ENCODE results near the gene RCC1.
"Not testable (repeated sequence)": the region's sequence is repeated elsewhere in the genome, so short reads cannot be mapped to it uniquely, and the experiment has no call there.

Gene RCC1

DNA sequence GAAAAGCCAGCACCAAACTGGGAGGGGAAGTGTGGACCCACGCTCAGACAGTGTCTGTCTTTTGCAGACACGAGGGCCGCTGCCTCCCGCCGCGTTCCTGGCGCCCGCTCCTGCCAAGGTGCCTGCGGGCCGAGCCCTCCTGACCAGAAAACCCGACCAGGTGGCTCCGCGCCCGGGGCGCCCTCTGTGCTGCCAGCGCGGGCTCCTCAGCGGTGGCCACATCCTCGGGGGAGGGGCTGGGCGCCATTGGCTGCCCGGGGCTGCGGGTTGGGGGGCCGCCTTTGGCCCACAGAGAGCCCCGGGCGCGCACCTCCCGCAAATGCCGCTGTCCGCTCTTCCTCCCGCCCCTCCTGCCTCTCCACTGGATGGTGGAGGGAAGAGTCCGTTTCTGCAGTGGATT is 24.6 kb downstream of the RCC1 start:
- H3K4me3 ChIP-seq (ENCODE audit: low read length), result no peak overlapping the region
- H3K4me1 ChIP-seq (ENCODE audit: control insufficient read depth, low read depth, low read length), result no peaks in the 10 kb centered on the region
- H3K9ac ChIP-seq (ENCODE audit: low read length), result no peak overlapping the region
- no peak overlapping the region for H3K27ac ChIP-seq (ENCODE audit: low read length)
- H3K27me3 ChIP-seq (ENCODE audit: control insufficient read depth, insufficient read depth, low read length), result no peaks in the 10 kb centered on the region
- peaks cover 40% of the 10 kb centered on the region for H3K36me3 ChIP-seq (ENCODE audit: control insufficient read depth, low read depth, low read length)
- no peaks in the 10 kb centered on the region for H3K9me3 ChIP-seq (ENCODE audit: control insufficient read depth, low read depth, low read length)

DNA sequence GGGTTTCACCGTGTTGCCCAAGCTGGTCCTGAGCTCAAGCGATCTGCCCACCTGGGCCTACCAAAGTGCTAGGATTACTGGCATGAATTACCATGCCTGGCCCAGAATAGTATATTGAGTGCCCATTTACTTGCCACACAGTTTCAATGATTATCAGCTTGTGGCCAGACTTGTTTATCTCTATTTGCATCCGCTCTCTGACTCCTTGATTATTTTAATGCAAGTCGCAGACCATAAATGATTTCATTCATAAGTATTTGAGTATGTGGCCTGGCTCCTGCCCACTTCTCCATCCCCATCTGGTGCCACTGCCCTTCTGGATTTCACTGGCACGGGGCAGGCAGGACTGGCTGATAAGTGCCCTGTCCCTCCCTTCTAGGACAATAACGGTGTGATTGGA is 28.8 kb downstream of the RCC1 start:
- Histone ChIP-seq H3K9ac (ENCODE audit: low read length) (no peak overlapping the region), H3K4me3 (ENCODE audit: low read length) (no peak overlapping the region), H3K27ac (ENCODE audit: low read length) (no peak overlapping the region), H3K4me1 (ENCODE audit: control insufficient read depth, low read depth, low read length) (no peaks in the 10 kb centered on the region), H3K27me3 (ENCODE audit: control insufficient read depth, insufficient read depth, low read length) (no peaks in the 10 kb centered on the region), H3K9me3 (ENCODE audit: control insufficient read depth, low read depth, low read length) (no peaks in the 10 kb centered on the region), H3K36me3 (ENCODE audit: control insufficient read depth, low read depth, low read length) (peaks cover 70% of the 10 kb centered on the region)

DNA sequence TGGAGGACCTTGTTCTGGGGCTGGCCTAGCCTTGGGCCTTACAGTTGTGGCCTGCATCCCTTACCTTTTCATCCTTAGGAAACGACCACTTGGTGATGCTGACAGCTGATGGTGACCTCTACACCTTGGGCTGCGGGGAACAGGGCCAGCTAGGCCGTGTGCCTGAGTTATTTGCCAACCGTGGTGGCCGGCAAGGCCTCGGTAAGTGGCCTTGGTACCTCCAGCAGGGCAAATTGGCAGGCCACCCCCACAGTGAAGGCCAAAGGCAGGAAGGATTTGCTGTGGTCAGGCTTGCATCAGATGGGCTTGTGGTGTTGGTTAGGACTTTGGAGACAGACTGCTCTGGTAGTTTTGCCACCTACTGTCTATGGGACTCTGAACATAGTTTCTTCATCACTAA is 29.3 kb downstream of the RCC1 start:
- Histone ChIP-seq H3K4me3 (ENCODE audit: low read length) (no peak overlapping the region), H3K9ac (ENCODE audit: low read length) (no peak overlapping the region), H3K9me3 (ENCODE audit: control insufficient read depth, low read depth, low read length) (no peaks in the 10 kb centered on the region), H3K27ac (ENCODE audit: low read length) (no peak overlapping the region), H3K27me3 (ENCODE audit: control insufficient read depth, insufficient read depth, low read length) (no peaks in the 10 kb centered on the region), H3K36me3 (ENCODE audit: control insufficient read depth, low read depth, low read length) (peaks cover 65% of the 10 kb centered on the region), H3K4me1 (ENCODE audit: control insufficient read depth, low read depth, low read length) (no peaks in the 10 kb centered on the region)

DNA sequence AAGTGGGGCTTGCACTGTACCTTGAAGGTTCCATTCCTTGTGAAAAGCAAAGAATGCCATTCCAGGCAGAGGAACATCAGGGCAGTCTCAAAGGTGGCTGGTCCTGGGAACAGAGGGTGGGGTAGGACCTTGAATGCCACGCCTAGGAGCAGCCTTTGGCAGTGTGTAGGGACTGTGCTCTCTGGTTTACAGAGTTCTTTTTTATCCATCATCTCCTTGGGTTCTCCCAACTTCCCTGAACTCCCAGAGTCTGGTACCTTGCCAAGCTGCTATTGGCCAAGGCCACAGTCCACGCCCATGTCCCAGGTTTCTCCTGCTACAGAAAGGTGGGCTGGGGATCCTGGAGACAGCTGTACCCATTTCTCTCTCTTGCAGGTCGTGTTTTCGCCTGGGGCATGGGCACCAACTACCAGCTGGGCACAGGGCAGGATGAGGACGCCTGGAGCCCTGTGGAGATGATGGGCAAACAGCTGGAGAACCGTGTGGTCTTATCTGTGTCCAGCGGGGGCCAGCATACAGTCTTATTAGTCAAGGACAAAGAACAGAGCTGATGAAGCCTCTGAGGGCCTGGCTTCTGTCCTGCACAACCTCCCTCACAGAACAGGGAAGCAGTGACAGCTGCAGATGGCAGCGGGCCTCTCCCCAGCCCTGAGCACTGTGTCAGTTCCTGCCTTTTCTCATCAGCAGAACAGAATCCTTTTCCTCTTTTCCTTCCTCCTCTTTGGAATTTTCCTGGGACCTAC is 31.8 kb downstream of the RCC1 start:
- Histone ChIP-seq H3K4me3 (ENCODE audit: low read length) (no peak overlapping the region), H3K27me3 (ENCODE audit: control insufficient read depth, insufficient read depth, low read length) (no peaks in the 10 kb centered on the region), H3K36me3 (ENCODE audit: control insufficient read depth, low read depth, low read length) (peaks cover 49% of the 10 kb centered on the region), H3K9me3 (ENCODE audit: control insufficient read depth, low read depth, low read length) (no peaks in the 10 kb centered on the region), H3K4me1 (ENCODE audit: control insufficient read depth, low read depth, low read length) (no peaks in the 10 kb centered on the region), H3K27ac (ENCODE audit: low read length) (no peak overlapping the region), H3K9ac (ENCODE audit: low read length) (no peak overlapping the region)

DNA sequence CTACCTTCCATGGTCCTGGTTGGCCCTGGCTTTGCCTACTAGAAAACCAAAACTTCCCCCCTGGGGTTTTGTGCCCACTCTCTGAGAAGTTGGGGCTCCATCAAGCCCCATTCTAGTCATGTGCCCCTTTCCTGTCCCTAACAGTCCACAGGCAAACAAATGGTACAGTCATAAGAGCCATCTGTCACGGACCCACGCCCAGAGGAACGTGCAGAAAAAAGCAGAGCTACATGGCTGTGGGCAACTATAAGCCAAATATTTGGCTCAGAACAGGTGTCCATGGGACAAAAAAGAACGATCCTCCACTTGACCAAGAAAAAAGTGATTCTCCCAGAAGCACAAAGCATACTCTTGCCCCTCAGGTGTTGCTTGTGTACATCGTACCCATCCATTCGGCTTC is 32.4 kb downstream of the RCC1 start:
- Histone ChIP-seq H3K36me3 (ENCODE audit: control insufficient read depth, low read depth, low read length) (peaks cover 49% of the 10 kb centered on the region), H3K27me3 (ENCODE audit: control insufficient read depth, insufficient read depth, low read length) (no peaks in the 10 kb centered on the region), H3K4me3 (ENCODE audit: low read length) (no peak overlapping the region), H3K27ac (ENCODE audit: low read length) (no peak overlapping the region), H3K9me3 (ENCODE audit: control insufficient read depth, low read depth, low read length) (no peaks in the 10 kb centered on the region), H3K9ac (ENCODE audit: low read length) (no peak overlapping the region), H3K4me1 (ENCODE audit: control insufficient read depth, low read depth, low read length) (no peaks in the 10 kb centered on the region)

DNA sequence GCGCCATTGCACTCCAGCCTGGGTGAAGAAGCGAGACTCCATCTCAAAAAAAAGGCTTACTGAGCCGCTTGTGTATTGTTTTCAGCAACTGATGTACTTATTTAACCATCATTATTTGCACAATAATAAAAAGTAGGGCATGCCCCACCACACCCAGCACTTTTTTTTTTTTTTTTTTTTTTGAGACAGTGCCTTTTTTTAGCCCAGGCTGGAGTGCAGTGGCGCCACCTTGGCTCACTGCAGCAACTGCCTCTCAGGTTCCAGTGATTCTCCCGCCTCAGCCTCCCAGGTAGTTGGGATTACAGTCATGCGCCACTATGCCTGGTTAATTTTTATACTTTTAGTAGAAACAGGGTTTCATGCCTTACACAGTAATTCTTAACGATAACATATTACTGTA is 34.8 kb downstream of the RCC1 start:
- Histone ChIP-seq H3K4me1 (ENCODE audit: control insufficient read depth, low read depth, low read length) (no peaks in the 10 kb centered on the region), H3K9ac (ENCODE audit: low read length) (no peak overlapping the region), H3K36me3 (ENCODE audit: control insufficient read depth, low read depth, low read length) (peaks cover 36% of the 10 kb centered on the region), H3K9me3 (ENCODE audit: control insufficient read depth, low read depth, low read length) (no peaks in the 10 kb centered on the region), H3K4me3 (ENCODE audit: low read length) (no peak overlapping the region), H3K27me3 (ENCODE audit: control insufficient read depth, insufficient read depth, low read length) (no peaks in the 10 kb centered on the region), H3K27ac (ENCODE audit: low read length) (no peak overlapping the region)

DNA sequence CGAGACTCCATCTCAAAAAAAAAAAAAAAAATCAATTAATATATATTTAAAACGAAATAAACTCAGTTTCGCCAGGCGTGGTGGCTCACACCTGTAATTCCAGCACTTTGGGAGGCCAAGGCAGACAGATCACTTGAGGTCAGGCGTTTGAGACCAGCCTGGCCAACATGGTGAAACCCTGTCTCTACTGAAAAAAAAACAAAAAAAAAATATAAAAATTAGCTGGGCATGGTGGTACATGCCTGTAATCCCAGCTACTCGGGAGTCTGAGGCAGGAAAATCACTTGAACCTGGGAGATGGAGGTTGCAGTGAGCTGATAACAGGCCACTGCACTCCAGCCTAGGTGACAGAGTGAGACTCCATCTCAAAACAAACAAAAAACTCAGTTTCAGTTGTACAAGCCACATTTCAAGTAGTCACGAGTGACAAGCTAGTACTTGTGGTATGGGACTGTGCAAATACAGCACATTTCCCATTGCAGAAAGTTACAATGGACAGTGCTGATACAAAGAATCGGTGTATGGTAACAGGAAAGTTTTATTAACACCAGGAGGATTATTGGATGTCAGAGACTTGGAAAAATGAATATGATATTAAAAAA is 35.7 kb downstream of the RCC1 start:
- H3K4me3 ChIP-seq (ENCODE audit: low read length); H3K27ac ChIP-seq (ENCODE audit: low read length); H3K9me3 ChIP-seq (ENCODE audit: control insufficient read depth, low read depth, low read length); H3K9ac ChIP-seq (ENCODE audit: low read length); H3K4me1 ChIP-seq (ENCODE audit: control insufficient read depth, low read depth, low read length); H3K27me3 ChIP-seq (ENCODE audit: control insufficient read depth, insufficient read depth, low read length): not testable (repeated sequence)
- H3K36me3 ChIP-seq (ENCODE audit: control insufficient read depth, low read depth, low read length), result peaks cover 27% of the 10 kb centered on the region

DNA sequence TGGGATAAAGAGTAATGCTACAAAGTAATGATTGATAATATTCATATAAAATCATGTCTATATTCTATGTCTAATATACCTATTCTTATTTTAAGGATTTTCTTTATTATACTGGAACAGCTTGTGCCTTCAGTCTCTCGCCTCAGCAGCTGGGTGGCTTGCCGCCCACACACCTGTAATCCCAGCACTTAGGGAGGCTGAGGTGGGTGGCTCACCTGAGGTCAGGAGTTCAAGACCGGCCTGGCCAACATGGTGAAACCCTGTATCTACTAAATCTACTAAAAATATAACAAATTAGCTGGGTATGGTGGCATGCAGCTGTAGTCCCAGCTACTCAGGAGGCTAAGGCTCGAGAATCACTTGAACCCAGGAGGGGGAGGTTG is 39.4 kb downstream of the RCC1 start:
- Histone ChIP-seq H3K9ac (ENCODE audit: low read length) (no peak overlapping the region), H3K27ac (ENCODE audit: low read length) (no peak overlapping the region), H3K4me1 (ENCODE audit: control insufficient read depth, low read depth, low read length) (no peaks in the 10 kb centered on the region), H3K9me3 (ENCODE audit: control insufficient read depth, low read depth, low read length) (no peaks in the 10 kb centered on the region), H3K27me3 (ENCODE audit: control insufficient read depth, insufficient read depth, low read length) (no peaks in the 10 kb centered on the region), H3K36me3 (ENCODE audit: control insufficient read depth, low read depth, low read length) (no peaks in the 10 kb centered on the region), H3K4me3 (ENCODE audit: low read length) (no peak overlapping the region)

DNA sequence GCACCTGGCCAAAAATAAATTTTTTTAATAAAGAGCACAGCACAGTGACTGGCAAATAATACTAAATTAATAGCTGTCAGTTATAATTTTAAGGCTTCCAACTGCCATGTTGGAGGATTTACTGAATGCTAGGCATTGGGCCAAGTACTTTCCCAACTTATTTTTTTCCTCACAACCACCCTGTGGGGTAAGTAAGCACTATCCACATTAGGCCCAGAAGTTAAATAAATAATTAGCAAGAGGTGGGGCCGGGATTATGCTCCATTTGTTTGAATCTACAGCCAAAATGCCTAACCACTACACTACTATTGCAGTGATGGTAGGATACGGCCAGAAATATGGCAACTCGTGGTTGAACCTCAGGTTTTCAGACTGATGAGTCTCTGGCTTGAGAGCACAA is 42.5 kb downstream of the RCC1 start:
- Histone ChIP-seq H3K27ac (ENCODE audit: low read length) (no peak overlapping the region), H3K4me1 (ENCODE audit: control insufficient read depth, low read depth, low read length) (peaks cover 4% of the 10 kb centered on the region), H3K27me3 (ENCODE audit: control insufficient read depth, insufficient read depth, low read length) (no peaks in the 10 kb centered on the region), H3K4me3 (ENCODE audit: low read length) (no peak overlapping the region), H3K9me3 (ENCODE audit: control insufficient read depth, low read depth, low read length) (no peaks in the 10 kb centered on the region), H3K9ac (ENCODE audit: low read length) (no peak overlapping the region), H3K36me3 (ENCODE audit: control insufficient read depth, low read depth, low read length) (no peaks in the 10 kb centered on the region)

DNA sequence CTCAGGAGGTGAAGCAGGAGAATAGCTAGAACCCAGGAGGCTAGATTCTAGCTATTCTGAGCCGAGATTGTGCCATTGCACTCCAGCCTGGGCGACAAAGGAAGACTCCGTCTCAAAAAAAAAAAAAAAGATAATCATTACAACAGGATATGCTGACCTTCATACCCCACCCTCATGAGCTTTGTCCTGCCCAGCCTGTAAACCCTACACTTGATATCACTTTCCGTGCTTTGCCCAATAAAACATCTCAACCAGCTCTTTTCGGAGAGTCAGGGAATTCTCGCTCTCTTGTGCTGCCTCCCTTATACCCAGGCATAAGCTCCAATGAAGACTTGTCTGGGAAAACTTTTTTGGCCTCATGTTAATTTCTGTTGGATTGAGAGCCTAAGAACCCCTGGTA is 45.5 kb downstream of the RCC1 start:
- H3K4me1 ChIP-seq (ENCODE audit: control insufficient read depth, low read depth, low read length), result peaks cover 4% of the 10 kb centered on the region
- peaks cover 3% of the 10 kb centered on the region for H3K36me3 ChIP-seq (ENCODE audit: control insufficient read depth, low read depth, low read length)
- no peaks in the 10 kb centered on the region for H3K27me3 ChIP-seq (ENCODE audit: control insufficient read depth, insufficient read depth, low read length)
- no peak overlapping the region for H3K27ac ChIP-seq (ENCODE audit: low read length)
- H3K9me3 ChIP-seq (ENCODE audit: control insufficient read depth, low read depth, low read length), result no peaks in the 10 kb centered on the region
- no peak overlapping the region for H3K9ac ChIP-seq (ENCODE audit: low read length)
- no peak overlapping the region for H3K4me3 ChIP-seq (ENCODE audit: low read length)

DNA sequence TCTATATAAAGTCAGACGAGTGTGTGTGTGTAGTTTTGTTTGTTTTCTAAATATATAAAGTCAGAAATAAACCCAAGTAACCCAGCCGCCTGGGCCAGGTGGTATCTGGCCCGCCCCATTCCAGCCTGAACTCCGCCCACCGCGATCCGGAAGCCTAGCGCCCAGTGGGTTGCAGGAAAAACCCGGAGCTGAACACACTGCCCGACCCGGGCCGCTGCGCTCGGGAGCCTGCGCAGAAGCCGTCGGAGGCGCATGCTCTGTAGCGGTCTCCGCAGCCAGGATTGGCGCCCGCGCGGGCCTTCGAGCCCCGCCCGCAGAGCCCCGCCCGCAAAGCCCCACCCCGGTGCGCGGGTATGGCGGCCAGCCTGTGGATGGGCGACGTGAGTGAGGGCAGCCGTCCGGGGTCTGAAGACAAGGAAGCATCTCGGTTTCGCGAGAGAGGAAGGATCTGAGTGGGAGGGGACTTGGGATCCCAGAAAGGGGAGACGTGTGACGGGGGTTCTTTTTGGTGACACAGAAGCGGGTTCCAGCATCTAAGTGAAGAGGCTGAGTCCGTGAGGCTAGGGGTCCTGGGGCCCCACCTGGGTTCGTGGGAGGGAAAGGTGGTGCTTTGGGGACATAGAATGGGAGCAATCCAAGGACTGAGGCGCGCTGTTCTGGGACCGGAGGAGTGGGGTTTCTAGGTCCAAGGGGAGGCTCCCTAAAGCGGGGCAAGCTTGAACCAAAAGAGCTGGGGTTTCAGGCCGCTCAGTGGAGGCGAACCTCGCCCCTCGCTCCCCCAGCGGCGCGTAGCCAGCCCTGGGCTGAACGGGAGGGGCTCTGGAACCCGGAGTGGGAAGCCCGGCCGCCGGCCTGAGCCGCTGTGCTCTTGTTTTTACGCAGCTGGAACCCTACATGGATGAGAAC is 47.2 kb downstream of the RCC1 start, which contains the start of gene TRNAU1AP:
TRNAU1AP (plus strand) TSS at position 328 of the 906 bp plus-strand sequence; CDS start at position 354, 26 bp downstream.
- Histone ChIP-seq H3K9ac (ENCODE audit: low read length) (peak within 1 kb of the TSS; percentile 85), H3K4me3 (ENCODE audit: low read length) (peak within 1 kb of the TSS; percentile 95), H3K27me3 (ENCODE audit: control insufficient read depth, insufficient read depth, low read length) (no peaks in the 10 kb centered on the region), H3K4me1 (ENCODE audit: control insufficient read depth, low read depth, low read length) (peaks cover 4% of the 10 kb centered on the region), H3K27ac (ENCODE audit: low read length) (peak within 1 kb of the TSS; percentile 83), H3K9me3 (ENCODE audit: control insufficient read depth, low read depth, low read length) (no peaks in the 10 kb centered on the region), H3K36me3 (ENCODE audit: control insufficient read depth, low read depth, low read length) (peaks cover 7% of the 10 kb centered on the region)

All from iPS-18a (cell line).